22Rv1 (cell line): ENCODE results near the gene CCDC182.

Experiments
- CTCF ChIP-seq: fragments of 450-650 bp; IDR thresholded peaks from 2 replicates; pipeline ENCODE4 v1.5.1; 2017; ENCODE audit warnings: mild to moderate bottlenecking
- ZFX ChIP-seq: fragments of 450-650 bp; IDR thresholded peaks from 2 replicates; pipeline ENCODE4 v1.6.1; 2017; ENCODE audit warnings: antibody characterized with exemption, borderline replicate concordance

- no peak for TF ChIP-seq CTCF
- no peak for TF ChIP-seq ZFX
Observed at GRCh38 chr17:57715981-57716380, 29.1 kb downstream of the CCDC182 start.
